ENCODE results near the gene OAS2. TPM values are rescaled to one million over a fixed set of nuclear protein-coding genes. Genes with fewer than 3 reads are reported as not detected.

The OAS2 gene
- total and polyA plus RNA-seq, 2 of the 4 experiments (the other 2 are of a cell fraction), result under 0.01 TPM; not detected in 1

- WGBS, 2 experiments (ENCODE audit: extremely low coverage in 2 of 2, insufficient read length in 1 of 2), result 14% methylated on average over 1 of the region's 1 CpG; no CpG with 5 or more reads in 1 of the 2 experiments
- Histone ChIP-seq H2BK5ac (ENCODE audit: low read depth, low read length, poor library complexity, severe bottlenecking) (no peak overlapping the region), H3K27ac (ENCODE audit: insufficient read depth, low read length) (no peak overlapping the region), H3K27me3 (ENCODE audit: control insufficient read depth, insufficient read depth, low read length) (no peaks in the 10 kb centered on the region), H3K56ac (ENCODE audit: extremely low read depth, insufficient read depth, low read length) (no peak overlapping the region), H2BK120ac (ENCODE audit: low read depth, low read length) (no peak overlapping the region), H3K36me3 (ENCODE audit: control insufficient read depth, insufficient read depth, low read length) (no peaks in the 10 kb centered on the region), H2AK5ac (ENCODE audit: low read depth, low read length) (no peak overlapping the region), H3K4ac (ENCODE audit: low read depth, low read length) (no peak overlapping the region), H4K91ac (ENCODE audit: insufficient read depth, low read depth, low read length) (no peak overlapping the region), H4K5ac (ENCODE audit: low read depth, low read length) (no peak overlapping the region), H3K4me3 (ENCODE audit: insufficient read depth, low read depth, low read length) (no peak overlapping the region), H3K14ac (replicated peaks; ENCODE audit: low read depth, low read length) (no peak overlapping the region), H4K8ac (ENCODE audit: low read depth in 2 of 2, low read length in 2 of 2) (no peak overlapping the region), H3K4me2 (ENCODE audit: low read depth, low read length) (no peak overlapping the region), H4K20me1 (ENCODE audit: insufficient read depth, low read length) (no peaks in the 10 kb centered on the region), H3K4me1 (ENCODE audit: control insufficient read depth, insufficient read depth, low read length) (no peaks in the 10 kb centered on the region), H2BK20ac (ENCODE audit: low read depth, low read length) (no peak overlapping the region), H3K9me1 (ENCODE audit: insufficient read depth, low read length) (no peaks in the 10 kb centered on the region), H3K79me1 (ENCODE audit: low read depth in 1 of 2, low read length in 2 of 2) (no peaks in the 10 kb centered on the region), H3K23ac (ENCODE audit: low read depth, low read length) (no peak overlapping the region), H3K9me3 (ENCODE audit: control insufficient read depth, insufficient read depth, low read length) (no peaks in the 10 kb centered on the region), H2AK9ac (replicated peaks; ENCODE audit: low read depth, low read length, poor library complexity) (no peak overlapping the region), H2BK15ac (ENCODE audit: low read depth, low read length) (no peak overlapping the region), H2AFZ (replicated peaks; ENCODE audit: low read length, poor library complexity) (no peak overlapping the region), H3K9ac (ENCODE audit: low read depth, low read length) (no peak overlapping the region), H3K18ac (ENCODE audit: low read depth, low read length) (no peak overlapping the region)
- TF ChIP-seq POLR2A (IDR thresholded peaks at IDR 0.05; ENCODE audit: low read depth, low read length) (no peak), CEBPB (IDR thresholded peaks at IDR 0.05; ENCODE audit: low read depth, low read length) (no peak), SMC3 (IDR thresholded peaks at IDR 0.05; ENCODE audit: low read depth, low read length) (no peak), RCOR1 (IDR thresholded peaks at IDR 0.05; ENCODE audit: insufficient replicate concordance, low read length) (no peak), RAD21 (IDR thresholded peaks at IDR 0.05; ENCODE audit: low read length) (no peak), CHD1 (IDR thresholded peaks at IDR 0.05; ENCODE audit: low read depth, low read length) (no peak), RFX5 (IDR thresholded peaks at IDR 0.05; ENCODE audit: low read depth, low read length) (no peak), MAFK (IDR thresholded peaks at IDR 0.05; ENCODE audit: low read depth, low read length) (no peak)
- TF ChIP-seq, protein P1, sequence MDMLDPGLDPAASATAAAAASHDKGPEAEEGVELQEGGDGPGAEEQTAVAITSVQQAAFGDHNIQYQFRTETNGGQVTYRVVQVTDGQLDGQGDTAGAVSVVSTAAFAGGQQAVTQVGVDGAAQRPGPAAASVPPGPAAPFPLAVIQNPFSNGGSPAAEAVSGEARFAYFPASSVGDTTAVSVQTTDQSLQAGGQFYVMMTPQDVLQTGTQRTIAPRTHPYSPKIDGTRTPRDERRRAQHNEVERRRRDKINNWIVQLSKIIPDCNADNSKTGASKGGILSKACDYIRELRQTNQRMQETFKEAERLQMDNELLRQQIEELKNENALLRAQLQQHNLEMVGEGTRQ (IDR thresholded peaks at IDR 0.05; ENCODE audit: low read depth, low read length), result no peak
- POLR2A ChIA-PET (ENCODE audit: unreplicated experiment), result no interaction called here
- in situ Hi-C loops (cut with MboI; ENCODE audit: low sequenced_read_pairs), result no loop called here
- no peak for ATAC-seq (ENCODE audit: low read depth)
- DNase-seq, result no peak
- CTCF ChIA-PET, result no interaction called here
- dilution Hi-C loops (cut with HindIII; ENCODE audit: low sequenced_read_pairs, unreplicated experiment), result no loop called here
- intact Hi-C loops (cut with micrococcal nuclease), result loop anchor here (5.0 kb wide), 1 partner anchor 162 kb away; no protein-coding TSS in a partner anchor
- BruUV-seq (replicated peaks), result no TSS peak
Observed at GRCh38 chr12:112989806-112990205, 11.5 kb downstream of the OAS2 start.
